HEK293 (cell line): ENCODE measurements around the gene CWC25.

Source experiments
- AEBP2 ChIP-seq: fragments of 450-650 bp; formaldehyde crosslinking; IDR thresholded peaks from 2 replicates; pipeline ENCODE4 v1.5.1; 2016; ENCODE audit warnings: missing biosample characterization, missing genetic modification characterization, borderline replicate concordance
- FEZF1 ChIP-seq: fragments of 450-650 bp; formaldehyde crosslinking; IDR thresholded peaks from 2 replicates; pipeline ENCODE4 v1.5.1; 2016; ENCODE audit warnings: missing biosample characterization, missing genetic modification characterization
- GLI2 ChIP-seq: fragments of 450-650 bp; formaldehyde crosslinking; IDR thresholded peaks from 2 replicates; pipeline ENCODE4; 2017; ENCODE audit warnings: missing biosample characterization, missing genetic modification characterization, low read depth, borderline replicate concordance
- GLIS2 ChIP-seq: fragments of 450-650 bp; formaldehyde crosslinking; IDR thresholded peaks from 2 replicates; pipeline ENCODE4 v1.5.1; 2016; ENCODE audit warnings: missing biosample characterization, missing genetic modification characterization
- PRDM4 ChIP-seq: fragments of 450-650 bp; formaldehyde crosslinking; IDR thresholded peaks from 2 replicates; pipeline ENCODE4 v1.5.1; 2017; ENCODE audit warnings: missing biosample characterization, missing genetic modification characterization
- PRDM6 ChIP-seq: fragments of 450-650 bp; formaldehyde crosslinking; IDR thresholded peaks from 2 replicates; pipeline ENCODE4 v1.5.1; 2017; ENCODE audit warnings: missing biosample characterization, missing genetic modification characterization
- REST ChIP-seq: fragments of 450-650 bp; formaldehyde crosslinking; IDR thresholded peaks from 2 replicates; pipeline ENCODE4 v1.5.1; 2016; ENCODE audit warnings: missing biosample characterization, missing genetic modification characterization
- SALL2 ChIP-seq: fragments of 450-650 bp; formaldehyde crosslinking; IDR thresholded peaks from 2 replicates; pipeline ENCODE4 v1.5.0; 2017; ENCODE audit warnings: missing biosample characterization, mild to moderate bottlenecking, missing genetic modification characterization, borderline replicate concordance
- SP3 ChIP-seq: fragments of 450-650 bp; formaldehyde crosslinking; IDR thresholded peaks from 2 replicates; pipeline ENCODE4 v1.5.1; 2016; ENCODE audit warnings: missing biosample characterization, missing genetic modification characterization
- SP7 ChIP-seq: fragments of 450-650 bp; formaldehyde crosslinking; IDR thresholded peaks from 2 replicates; pipeline ENCODE4 v1.5.1; 2016; ENCODE audit warnings: missing biosample characterization, missing genetic modification characterization
- WT1 ChIP-seq: fragments of 450-650 bp; formaldehyde crosslinking; IDR thresholded peaks from 2 replicates; pipeline ENCODE4 v1.5.1; 2016; ENCODE audit warnings: missing biosample characterization, missing genetic modification characterization
- ZBTB49 ChIP-seq: fragments of 450-650 bp; formaldehyde crosslinking; IDR thresholded peaks from 2 replicates; pipeline ENCODE4 v1.5.1; 2016; ENCODE audit warnings: missing biosample characterization, missing genetic modification characterization, low read depth
- ZEB2 ChIP-seq: fragments of 450-650 bp; formaldehyde crosslinking; IDR thresholded peaks from 2 replicates; pipeline ENCODE4 v1.5.1; 2016; ENCODE audit warnings: missing biosample characterization, missing genetic modification characterization
- ZNF239 ChIP-seq: fragments of 450-650 bp; formaldehyde crosslinking; IDR thresholded peaks from 2 replicates; pipeline ENCODE4 v1.5.1; 2016; ENCODE audit warnings: missing biosample characterization, missing genetic modification characterization
- ZNF248 ChIP-seq: fragments of 450-650 bp; formaldehyde crosslinking; IDR thresholded peaks from 2 replicates; pipeline ENCODE4 v1.5.1; 2017; ENCODE audit warnings: missing biosample characterization, missing genetic modification characterization
- ZNF266 ChIP-seq: fragments of 450-650 bp; formaldehyde crosslinking; IDR thresholded peaks from 2 replicates; pipeline ENCODE4 v1.5.1; 2016; ENCODE audit warnings: missing biosample characterization, missing genetic modification characterization, low read depth
- ZNF274 ChIP-seq, 2 experiments: fragments of 200-500 bp in 1 of 2; fragments of 450-650 bp in 1 of 2; sonication (Bioruptor generic) in 1 of 2; formaldehyde crosslinking in 1 of 2; IDR thresholded peaks; 2 replicates each; pipeline versions ENCODE4 v1.5.1 to v1.6.1; 2014 to 2016; ENCODE audit warnings: borderline replicate concordance in 1 of 2, inconsistent platforms in 1 of 2, low read length in 1 of 2, missing biosample characterization in 1 of 2, missing genetic modification characterization in 1 of 2
- ZNF404 ChIP-seq: fragments of 450-650 bp; formaldehyde crosslinking; IDR thresholded peaks from 2 replicates; pipeline ENCODE4 v1.5.1; 2017; ENCODE audit warnings: missing biosample characterization, missing genetic modification characterization
- ZNF433 ChIP-seq: fragments of 450-650 bp; formaldehyde crosslinking; IDR thresholded peaks from 2 replicates; pipeline ENCODE4 v1.5.1; 2016; ENCODE audit warnings: missing biosample characterization, missing genetic modification characterization, low read depth
- ZNF473 ChIP-seq: fragments of 450-650 bp; formaldehyde crosslinking; IDR thresholded peaks from 2 replicates; pipeline ENCODE4 v1.5.1; 2017; ENCODE audit warnings: missing biosample characterization, missing genetic modification characterization
- ZNF513 ChIP-seq: fragments of 450-650 bp; IDR thresholded peaks from 2 replicates; pipeline ENCODE4 v1.5.1; 2018; ENCODE audit warnings: missing biosample characterization, missing genetic modification characterization
- ZNF514 ChIP-seq: fragments of 450-650 bp; formaldehyde crosslinking; IDR thresholded peaks from 2 replicates; pipeline ENCODE4 v1.5.1; 2016; ENCODE audit warnings: missing biosample characterization, missing genetic modification characterization
- ZNF658 ChIP-seq: fragments of 450-650 bp; formaldehyde crosslinking; IDR thresholded peaks from 2 replicates; pipeline ENCODE4; 2016; ENCODE audit warnings: missing biosample characterization, missing genetic modification characterization
- ZNF747 ChIP-seq: fragments of 450-650 bp; formaldehyde crosslinking; IDR thresholded peaks from 2 replicates; pipeline ENCODE4 v1.5.1; 2016; ENCODE audit warnings: missing biosample characterization, missing genetic modification characterization
- ZNF792 ChIP-seq: fragments of 450-650 bp; formaldehyde crosslinking; IDR thresholded peaks from 2 replicates; pipeline ENCODE4 v1.5.1; 2016; ENCODE audit warnings: missing biosample characterization, missing genetic modification characterization

CWC25 gene

GRCh38 chr17:38870259-38871165 lies 45.4 kb upstream of the CWC25 start (continued):
- TF ChIP-seq ZBTB49 (tag by site-specific recombination) (no peak), ZNF747 (tag by site-specific recombination) (no peak), ZEB2 (tag by site-specific recombination) (peak; percentile 22; the same call in 1 of the 2 replicates), GLIS2 (tag by site-specific recombination) (peak; percentile 85), ZNF433 (tag by site-specific recombination) (no peak), PRDM4 (tag by site-specific recombination) (no peak), ZNF473 (no peak), ZNF514 (no peak), ZNF274 (IDR thresholded peaks at IDR 0.05; ENCODE audit: low read length) (no peak), ZNF274 (tag by site-specific recombination; IDR thresholded peaks at IDR 0.05; ENCODE audit: borderline replicate concordance) (no peak), AEBP2 (no peak), PRDM6 (tag by site-specific recombination) (no peak), SP3 (tag by site-specific recombination) (peak; percentile 78), ZNF513 (tag by site-specific recombination) (no peak), SALL2 (no peak), ZNF404 (tag by site-specific recombination) (no peak), ZNF239 (tag by site-specific recombination) (no peak), ZNF792 (tag by site-specific recombination) (peak; percentile 53; the same call in 1 of the 2 replicates), FEZF1 (tag by site-specific recombination) (no peak), GLI2 (no peak), ZNF248 (tag by site-specific recombination) (no peak), SP7 (tag by site-specific recombination) (no peak; the same call in none of the 2 replicates), ZNF658 (tag by site-specific recombination) (no peak), WT1 (tag by site-specific recombination) (peak; percentile 58; the same call in 1 of the 2 replicates), REST (tag by site-specific recombination) (peak; percentile 51; the same call in 1 of the 2 replicates), ZNF266 (no peak)
